ENCODE results near the gene PPOX. TPM values are rescaled to one million over a fixed set of nuclear protein-coding genes. Genes with fewer than 3 reads are reported as not detected.

Gene PPOX
- total RNA-seq, 2 donors from 2014 or later: 8.3 to 9.6 TPM

GRCh38 chr1:161192476-161193465 lies 26.5 kb downstream of the PPOX start:
- no peak for DNase-seq (ENCODE audit: low spot score)
- peak overlapping the region; percentile 29 to 33 for H3K27ac ChIP-seq
- H3K36me3 ChIP-seq: peaks cover 45% of the 10 kb centered on the region
- TF ChIP-seq CTCF (IDR thresholded peaks at IDR 0.05): peak; percentile 78 to 91
- H3K27me3 ChIP-seq: no peaks in the 10 kb centered on the region
- no peak overlapping the region for H3K4me3 ChIP-seq
- peaks cover 0 to 44% of the 10 kb centered on the region in 2 donors for H3K4me1 ChIP-seq
- H3K9me3 ChIP-seq: no peaks in the 10 kb centered on the region

GRCh38 chr1:161193561-161194235 lies 27.5 kb downstream of the PPOX start:
- H3K4me1 ChIP-seq: peaks cover 0 to 53% of the 10 kb centered on the region in 2 donors
- TF ChIP-seq CTCF (IDR thresholded peaks at IDR 0.05): no peak
- no peak for DNase-seq (ENCODE audit: low spot score)
- H3K9me3 ChIP-seq: no peaks in the 10 kb centered on the region
- H3K36me3 ChIP-seq: peaks cover 45% of the 10 kb centered on the region
- H3K4me3 ChIP-seq: peak overlapping the region; percentile 5 to 23
- H3K27ac ChIP-seq: peak overlapping the region; percentile 29 to 33
- H3K27me3 ChIP-seq: no peaks in the 10 kb centered on the region

GRCh38 chr1:161195171-161195570 lies 28.9 kb downstream of the PPOX start:
- no peaks in the 10 kb centered on the region for H3K9me3 ChIP-seq
- H3K27me3 ChIP-seq: no peaks in the 10 kb centered on the region
- H3K27ac ChIP-seq: peak overlapping the region in 1 of 2 donors; percentile 99
- TF ChIP-seq CTCF (IDR thresholded peaks at IDR 0.05): no peak
- peaks cover 0 to 68% of the 10 kb centered on the region in 2 donors for H3K4me1 ChIP-seq
- peak overlapping the region; percentile 48 to 55 for H3K4me3 ChIP-seq
- DNase-seq (ENCODE audit: low spot score): no peak
- H3K36me3 ChIP-seq: peaks cover 45% of the 10 kb centered on the region

GRCh38 chr1:161196111-161196510 lies 29.9 kb downstream of the PPOX start:
- no peak for TF ChIP-seq CTCF (IDR thresholded peaks at IDR 0.05)
- DNase-seq (ENCODE audit: low spot score): no peak
- peak overlapping the region; percentile 93 to 99 for H3K27ac ChIP-seq
- no peaks in the 10 kb centered on the region for H3K9me3 ChIP-seq
- peaks cover 40% of the 10 kb centered on the region for H3K36me3 ChIP-seq
- H3K27me3 ChIP-seq: no peaks in the 10 kb centered on the region
- H3K4me3 ChIP-seq: peak overlapping the region; percentile 48 to 55
- peaks cover 0 to 78% of the 10 kb centered on the region in 2 donors for H3K4me1 ChIP-seq

- DNase-seq (ENCODE audit: low spot score): no peak
- TF ChIP-seq CTCF (IDR thresholded peaks at IDR 0.05): no peak
- peaks cover 33% of the 10 kb centered on the region for H3K36me3 ChIP-seq
- H3K4me3 ChIP-seq: peak overlapping the region; percentile 48 to 55
- H3K4me1 ChIP-seq: peaks cover 0 to 84% of the 10 kb centered on the region in 2 donors
- H3K9me3 ChIP-seq: no peaks in the 10 kb centered on the region
- peak overlapping the region; percentile 93 to 99 for H3K27ac ChIP-seq
- no peaks in the 10 kb centered on the region for H3K27me3 ChIP-seq
These were observed 30.6 kb downstream of the PPOX start for GRCh38 chr1:161196521-161197451.

Measured in right atrium auricular region (tissue), 2 donors.